Measurements from ENCODE around the gene SF3A1.

SF3A1 gene

DNA sequence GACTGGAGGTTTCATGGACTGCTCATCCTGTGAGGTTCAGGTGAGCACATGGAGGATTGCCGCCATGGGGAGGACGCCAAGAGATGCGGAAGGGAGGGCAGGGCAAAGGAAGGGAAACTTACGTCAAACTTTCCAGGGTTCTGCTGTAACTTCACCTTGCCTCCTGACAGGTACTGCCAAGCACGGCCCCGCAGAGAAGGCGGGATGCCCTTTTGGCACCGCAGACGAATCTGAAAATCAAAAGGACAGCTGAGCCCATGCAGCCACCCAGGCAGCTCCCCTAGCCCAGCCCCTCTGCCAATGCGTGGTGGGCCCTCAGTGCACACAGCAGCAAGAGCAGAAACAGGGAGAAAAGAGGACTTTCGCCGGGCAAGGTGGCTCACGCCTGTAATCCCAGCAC is 57.4 kb downstream of the SF3A1 start:
- no peak for DNase-seq

GRCh38 chr22:30297991-30298701 is 58.5 kb downstream of the SF3A1 start:
- DNase-seq = no peak

DNA sequence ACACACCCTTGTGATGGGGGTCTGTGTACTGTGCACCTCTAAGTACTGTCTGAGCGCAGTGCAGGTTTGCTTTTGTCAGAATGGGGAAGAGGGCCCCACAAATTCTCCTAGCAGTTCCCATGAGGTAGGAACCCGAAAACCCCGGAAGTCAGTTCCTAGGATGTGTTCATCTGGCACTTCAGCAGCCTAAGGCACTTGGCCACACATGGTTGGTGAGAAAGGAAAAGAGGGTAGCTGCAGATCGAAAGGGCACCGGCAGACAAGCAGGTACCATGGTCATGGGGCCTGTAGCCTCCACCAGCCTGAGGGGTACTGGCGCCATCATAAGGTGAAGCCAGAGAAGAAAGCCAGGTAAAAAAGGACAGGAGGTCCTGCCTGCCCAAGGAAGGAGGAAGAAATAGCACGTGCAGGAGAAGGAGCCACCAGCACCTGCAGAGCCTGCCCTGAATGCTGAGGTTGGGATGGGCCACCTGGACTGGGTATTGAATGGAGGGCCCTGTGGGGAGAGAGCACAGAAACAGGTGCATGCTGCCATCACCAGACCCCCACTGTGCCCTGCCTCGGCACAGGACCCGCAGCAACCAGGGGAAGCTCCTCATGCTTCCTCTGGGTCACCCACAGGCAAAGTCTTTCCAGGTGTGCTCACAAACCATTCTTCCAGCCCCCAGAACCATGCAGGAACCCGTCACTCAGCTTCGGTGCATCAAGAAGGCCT is 59.3 kb downstream of the SF3A1 start:
- no peak for DNase-seq

DNA sequence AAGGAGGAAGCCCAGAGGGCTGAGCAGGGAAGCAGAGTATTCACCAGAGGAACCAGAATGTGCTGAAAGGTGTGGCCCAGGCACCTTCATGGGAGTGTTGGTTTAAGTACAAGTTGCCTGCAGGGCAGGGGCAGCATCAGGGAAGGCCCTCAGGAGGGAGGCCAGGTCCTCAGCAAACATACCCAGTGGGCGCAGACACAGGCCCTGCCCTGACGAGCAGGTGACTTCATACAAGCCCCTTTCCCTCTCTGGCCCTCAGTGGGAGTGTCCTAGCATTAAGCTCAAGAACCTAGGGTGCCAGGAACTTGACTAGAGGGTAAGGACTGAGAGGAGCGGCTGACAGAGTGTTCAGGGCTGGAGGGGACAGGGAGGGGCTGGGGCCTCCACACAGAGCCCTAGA is 59.9 kb downstream of the SF3A1 start:
- no peak for DNase-seq

DNA sequence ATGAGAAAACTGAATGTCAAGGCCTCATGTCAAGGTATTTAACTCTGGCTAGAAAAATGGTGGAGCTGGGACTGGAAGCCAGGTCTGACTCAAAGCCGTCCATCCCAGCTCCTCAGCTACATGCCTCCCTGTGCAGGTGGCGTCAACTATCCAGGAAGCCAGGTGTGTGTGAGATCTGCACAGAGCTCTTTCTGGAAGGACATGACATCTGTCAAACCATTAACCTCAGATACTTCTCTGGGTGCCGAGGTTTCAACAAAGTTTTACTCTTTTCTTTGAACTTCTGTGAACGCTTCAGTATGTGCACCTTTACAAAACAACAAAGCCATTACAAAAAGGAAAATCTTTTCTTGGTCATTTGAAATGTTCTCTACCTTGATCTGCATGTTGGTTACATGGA is 60.4 kb downstream of the SF3A1 start:
- DNase-seq = no peak

DNA sequence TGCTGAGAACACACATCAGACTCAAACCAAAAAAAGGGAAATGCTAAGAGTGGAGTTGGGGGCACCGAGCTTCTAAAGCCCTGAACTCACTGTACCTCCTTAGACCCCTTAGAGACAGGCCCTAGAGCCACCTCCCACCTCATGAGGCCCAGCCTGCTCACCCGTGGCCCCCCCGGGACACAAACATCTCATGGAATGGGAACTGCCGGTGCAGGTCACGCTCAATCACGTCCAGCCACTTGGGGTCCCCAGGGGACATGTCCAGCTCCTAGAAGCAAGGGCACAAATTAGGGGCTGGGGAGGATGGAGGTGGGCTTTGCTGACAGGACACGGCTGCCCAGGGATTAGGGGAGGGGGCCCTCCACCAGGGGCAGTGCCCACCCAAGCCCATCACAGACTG is 61.1 kb downstream of the SF3A1 start:
- no peak for DNase-seq

DNA sequence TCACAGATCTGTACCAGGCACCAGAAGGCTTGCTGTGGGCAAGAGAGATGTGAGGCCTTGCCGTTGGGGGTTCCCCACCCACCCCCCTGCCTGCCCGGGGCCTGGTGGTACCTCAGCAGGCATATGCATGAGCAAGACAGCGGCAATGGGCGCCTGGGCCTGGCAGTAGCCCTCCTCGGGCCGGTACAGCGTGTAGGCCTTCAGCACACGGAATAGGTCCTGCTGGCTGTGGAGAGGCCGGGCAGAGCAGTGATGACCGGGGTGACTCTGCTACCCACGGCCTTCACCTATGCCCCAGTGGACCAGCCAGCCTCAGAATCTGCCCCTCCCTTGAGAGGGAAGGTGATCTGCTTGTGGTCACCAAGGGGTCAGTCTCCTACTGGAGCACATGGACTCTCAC is 61.9 kb downstream of the SF3A1 start:
- no peak for DNase-seq

- no peak for DNase-seq
These were observed 62.6 kb downstream of the SF3A1 start for GRCh38 chr22:30294066-30294465.

- DNase-seq = no peak
These were observed 63.7 kb downstream of the SF3A1 start for GRCh38 chr22:30293026-30293425.

- DNase-seq = no peak
These were observed 64.4 kb downstream of the SF3A1 start for GRCh38 chr22:30292069-30292970.

- no peak for DNase-seq
These were observed 65.4 kb downstream of the SF3A1 start for GRCh38 chr22:30291058-30291892.

DNA sequence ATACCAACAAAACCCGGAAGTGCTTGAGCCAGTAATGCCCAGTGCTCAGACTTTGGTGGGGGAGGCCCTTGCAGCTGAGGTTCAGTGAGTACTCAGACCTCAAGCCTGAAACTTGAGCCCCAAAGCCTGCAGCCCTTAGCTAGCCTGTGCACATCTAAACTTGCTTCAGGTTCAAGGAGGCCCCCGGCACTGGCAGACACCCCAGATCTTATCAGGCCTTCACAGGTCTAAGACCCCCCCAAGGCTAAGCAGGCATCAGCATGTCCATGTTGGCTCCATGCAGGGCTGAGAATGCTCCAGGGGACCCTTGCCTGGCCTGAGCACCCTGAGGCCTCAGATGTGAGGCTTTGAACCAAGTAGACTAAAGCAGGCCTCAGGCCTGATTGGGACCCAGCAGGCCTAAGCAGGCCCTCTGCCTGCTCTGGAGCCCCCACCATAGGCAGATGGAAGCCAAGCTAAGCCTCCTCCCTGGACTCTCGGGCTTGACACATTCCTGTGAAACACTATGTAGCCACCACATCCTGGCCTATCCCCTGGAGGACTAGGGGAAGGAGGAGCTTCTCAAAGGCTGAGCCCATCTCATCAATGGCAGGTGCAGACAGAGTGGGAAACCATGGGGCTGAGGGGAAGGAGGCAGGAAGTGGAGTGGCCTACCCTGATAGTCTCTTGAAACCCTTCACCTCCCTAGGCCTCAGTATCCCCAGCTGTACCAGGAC is 66.2 kb downstream of the SF3A1 start:
- no peak for DNase-seq

DNA sequence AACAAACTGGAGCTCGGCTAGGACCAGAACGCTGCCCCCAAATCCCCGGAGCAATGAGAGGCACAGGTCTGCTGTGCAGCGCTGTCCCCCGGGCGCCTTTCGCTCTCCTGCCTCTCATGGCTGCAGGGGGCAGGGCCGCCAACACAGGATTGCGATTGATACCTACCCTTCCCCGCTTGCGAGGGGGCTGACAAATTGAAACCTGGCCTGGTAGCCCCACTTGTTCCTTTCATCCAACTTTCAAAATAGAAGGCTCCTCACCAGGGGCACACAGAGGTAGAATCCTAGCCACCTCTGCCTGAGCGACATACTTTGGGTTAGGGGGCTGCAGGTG is 66.7 kb downstream of the SF3A1 start:
- DNase-seq = no peak

- DNase-seq = peak; percentile 85 to 88
These were observed 67.3 kb downstream of the SF3A1 start, which contains the start of gene CASTOR1 for GRCh38 chr22:30289141-30289979. Gene CASTOR1, minus strand, starts transcription at chr22:30289505. Its CDS starts 8 bp downstream, at chr22:30289497.

- DNase-seq = no peak
These were observed 68.1 kb downstream of the SF3A1 start for GRCh38 chr22:30288419-30289140.

DNA sequence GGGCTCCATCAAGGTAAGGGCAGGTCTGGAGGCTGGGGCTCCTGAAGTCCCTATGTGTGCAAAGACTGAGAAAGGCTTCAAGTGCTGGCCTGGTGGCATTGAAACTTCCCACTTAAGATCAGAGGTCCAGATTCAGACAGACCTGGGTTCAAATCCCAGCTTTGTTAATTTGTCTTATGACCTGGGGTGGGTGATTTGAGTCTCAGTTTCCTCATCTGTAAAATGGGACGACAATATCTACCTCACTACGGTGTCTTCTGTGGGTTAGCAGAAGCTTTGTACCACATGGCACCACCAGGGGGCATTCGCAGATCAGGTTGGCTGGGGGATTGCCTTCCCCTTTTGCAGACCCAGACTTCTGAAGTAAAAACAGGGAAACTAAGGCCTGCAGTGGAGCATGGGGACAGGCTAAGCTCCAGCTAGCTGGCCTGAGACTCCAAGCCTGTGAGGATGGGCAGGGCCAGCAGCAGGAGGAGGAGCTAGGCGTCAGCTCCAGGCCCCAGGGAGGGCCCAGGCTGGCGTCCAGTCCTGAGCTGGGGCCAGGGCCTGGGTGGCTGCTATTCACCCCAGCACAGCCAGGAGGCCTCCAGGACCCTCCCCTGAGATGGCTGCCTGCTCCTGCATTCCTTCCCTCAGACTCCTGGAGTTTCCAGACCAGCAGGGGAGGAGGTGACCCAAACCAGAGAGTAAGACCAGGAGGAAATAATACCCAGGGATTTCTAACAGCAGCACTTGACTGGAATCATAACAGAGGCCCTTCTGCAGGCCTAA is 68.9 kb downstream of the SF3A1 start:
- peak; percentile 88 to 94 for DNase-seq

- DNase-seq = peak; percentile 81 to 89
These were observed 69.7 kb downstream of the SF3A1 start for GRCh38 chr22:30286813-30287647.

- no peak for DNase-seq
These were observed 70.4 kb downstream of the SF3A1 start for GRCh38 chr22:30286331-30286730.

DNA sequence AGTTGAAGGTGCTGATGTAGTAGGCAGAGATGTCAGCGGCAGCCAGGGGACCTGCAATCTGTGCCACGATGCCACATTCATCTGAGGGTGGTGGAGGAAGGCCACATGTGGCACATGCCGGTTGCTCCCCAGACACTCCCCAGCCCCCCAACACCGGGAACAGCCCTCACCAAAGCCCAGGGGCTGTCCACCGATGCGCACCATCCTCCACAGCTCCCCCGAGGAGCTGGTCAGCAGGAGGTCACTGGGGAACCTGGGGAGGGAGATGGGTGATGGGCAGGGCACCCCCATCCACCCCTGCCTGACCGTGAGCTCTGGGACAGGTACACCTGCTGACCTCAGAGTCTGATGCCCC is 70.9 kb downstream of the SF3A1 start:
- no peak for DNase-seq
